ENCODE data around the gene SPAG5. TPM values are rescaled to one million over a fixed set of nuclear protein-coding genes. Genes with fewer than 3 reads are reported as not detected.

The SPAG5 gene
- total and polyA plus RNA-seq, 9 of the 15 experiments (the other 6 are each of a cell fraction or from before 2014, with no cell fraction given), result 94.4 to 286 (median 151) TPM

- no peak for TF ChIP-seq PYGO2 (tag; IDR thresholded peaks at IDR 0.05)
- TF ChIP-seq COPS2 (conservative IDR thresholded peaks at IDR 0.05), result no peak
- no peak for TF ChIP-seq RHOXF2B (CRISPR knock-in tag; conservative IDR thresholded peaks at IDR 0.05)
- no peak for TF ChIP-seq ZC3H4 (CRISPR knock-in tag; IDR thresholded peaks at IDR 0.05; ENCODE audit: borderline replicate concordance)
- TF ChIP-seq ZSCAN29 (IDR thresholded peaks at IDR 0.05), result no peak
- TF ChIP-seq RB1 (IDR thresholded peaks at IDR 0.05; ENCODE audit: low read depth), result no peak
- no peak for TF ChIP-seq DNMT1 (IDR thresholded peaks at IDR 0.05)
- TF ChIP-seq RAD21 (CRISPR knock-in tag; conservative IDR thresholded peaks at IDR 0.05 in 1 of 2, IDR thresholded peaks at IDR 0.05 in 1 of 2), result peak; percentile 16 to 58; a peak in 3 of 4 replicates
- TF ChIP-seq RBM22 (IDR thresholded peaks at IDR 0.05; ENCODE audit: low read depth, low read length, poor library complexity, severe bottlenecking), result no peak
- no peak for TF ChIP-seq ZNF217 (CRISPR knock-in tag; IDR thresholded peaks at IDR 0.05)
- TF ChIP-seq FUS (optimal IDR thresholded peaks at IDR 0.05; ENCODE audit: low read depth, low read length), result no peak
- TF ChIP-seq CGGBP1 (CRISPR knock-in tag; IDR thresholded peaks at IDR 0.05), result no peak
- TF ChIP-seq, protein P1, sequence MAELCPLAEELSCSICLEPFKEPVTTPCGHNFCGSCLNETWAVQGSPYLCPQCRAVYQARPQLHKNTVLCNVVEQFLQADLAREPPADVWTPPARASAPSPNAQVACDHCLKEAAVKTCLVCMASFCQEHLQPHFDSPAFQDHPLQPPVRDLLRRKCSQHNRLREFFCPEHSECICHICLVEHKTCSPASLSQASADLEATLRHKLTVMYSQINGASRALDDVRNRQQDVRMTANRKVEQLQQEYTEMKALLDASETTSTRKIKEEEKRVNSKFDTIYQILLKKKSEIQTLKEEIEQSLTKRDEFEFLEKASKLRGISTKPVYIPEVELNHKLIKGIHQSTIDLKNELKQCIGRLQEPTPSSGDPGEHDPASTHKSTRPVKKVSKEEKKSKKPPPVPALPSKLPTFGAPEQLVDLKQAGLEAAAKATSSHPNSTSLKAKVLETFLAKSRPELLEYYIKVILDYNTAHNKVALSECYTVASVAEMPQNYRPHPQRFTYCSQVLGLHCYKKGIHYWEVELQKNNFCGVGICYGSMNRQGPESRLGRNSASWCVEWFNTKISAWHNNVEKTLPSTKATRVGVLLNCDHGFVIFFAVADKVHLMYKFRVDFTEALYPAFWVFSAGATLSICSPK (IDR thresholded peaks at IDR 0.05; ENCODE audit: borderline replicate concordance), result no peak
- TF ChIP-seq KLF1 (tag; IDR thresholded peaks at IDR 0.05), result no peak
- TF ChIP-seq ZNF707 (CRISPR knock-in tag; conservative IDR thresholded peaks at IDR 0.05), result no peak
- no peak for TF ChIP-seq ZNF143 (CRISPR knock-in tag; IDR thresholded peaks at IDR 0.05)
- 0 out of 2 replicates have a peak, but pooled peaks have one; percentile 49 for TF ChIP-seq ZNF76 (CRISPR knock-in tag; IDR thresholded peaks at IDR 0.05; ENCODE audit: borderline replicate concordance)
- no peak for TF ChIP-seq NFIX (CRISPR knock-in tag; IDR thresholded peaks at IDR 0.05; ENCODE audit: low read depth)
- TF ChIP-seq TCF7L2 (IDR thresholded peaks at IDR 0.05; ENCODE audit: low read depth, low read length), result no peak
- TF ChIP-seq ATF7 (IDR thresholded peaks at IDR 0.05), result no peak
- TF ChIP-seq BHLHE40 (IDR thresholded peaks at IDR 0.05; ENCODE audit: low read length), result peak; percentile 18; the same call in 1 of the 2 replicates
- TF ChIP-seq, protein P2, sequence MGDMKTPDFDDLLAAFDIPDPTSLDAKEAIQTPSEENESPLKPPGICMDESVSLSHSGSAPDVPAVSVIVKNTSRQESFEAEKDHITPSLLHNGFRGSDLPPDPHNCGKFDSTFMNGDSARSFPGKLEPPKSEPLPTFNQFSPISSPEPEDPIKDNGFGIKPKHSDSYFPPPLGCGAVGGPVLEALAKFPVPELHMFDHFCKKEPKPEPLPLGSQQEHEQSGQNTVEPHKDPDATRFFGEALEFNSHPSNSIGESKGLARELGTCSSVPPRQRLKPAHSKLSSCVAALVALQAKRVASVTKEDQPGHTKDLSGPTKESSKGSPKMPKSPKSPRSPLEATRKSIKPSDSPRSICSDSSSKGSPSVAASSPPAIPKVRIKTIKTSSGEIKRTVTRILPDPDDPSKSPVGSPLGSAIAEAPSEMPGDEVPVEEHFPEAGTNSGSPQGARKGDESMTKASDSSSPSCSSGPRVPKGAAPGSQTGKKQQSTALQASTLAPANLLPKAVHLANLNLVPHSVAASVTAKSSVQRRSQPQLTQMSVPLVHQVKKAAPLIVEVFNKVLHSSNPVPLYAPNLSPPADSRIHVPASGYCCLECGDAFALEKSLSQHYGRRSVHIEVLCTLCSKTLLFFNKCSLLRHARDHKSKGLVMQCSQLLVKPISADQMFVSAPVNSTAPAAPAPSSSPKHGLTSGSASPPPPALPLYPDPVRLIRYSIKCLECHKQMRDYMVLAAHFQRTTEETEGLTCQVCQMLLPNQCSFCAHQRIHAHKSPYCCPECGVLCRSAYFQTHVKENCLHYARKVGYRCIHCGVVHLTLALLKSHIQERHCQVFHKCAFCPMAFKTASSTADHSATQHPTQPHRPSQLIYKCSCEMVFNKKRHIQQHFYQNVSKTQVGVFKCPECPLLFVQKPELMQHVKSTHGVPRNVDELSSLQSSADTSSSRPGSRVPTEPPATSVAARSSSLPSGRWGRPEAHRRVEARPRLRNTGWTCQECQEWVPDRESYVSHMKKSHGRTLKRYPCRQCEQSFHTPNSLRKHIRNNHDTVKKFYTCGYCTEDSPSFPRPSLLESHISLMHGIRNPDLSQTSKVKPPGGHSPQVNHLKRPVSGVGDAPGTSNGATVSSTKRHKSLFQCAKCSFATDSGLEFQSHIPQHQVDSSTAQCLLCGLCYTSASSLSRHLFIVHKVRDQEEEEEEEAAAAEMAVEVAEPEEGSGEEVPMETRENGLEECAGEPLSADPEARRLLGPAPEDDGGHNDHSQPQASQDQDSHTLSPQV (IDR thresholded peaks at IDR 0.05), result no peak
- TF ChIP-seq PHB2 (IDR thresholded peaks at IDR 0.05; ENCODE audit: low read depth), result no peak
- TF ChIP-seq ZNF24 (IDR thresholded peaks at IDR 0.05), result no peak
- TF ChIP-seq C11orf30 (IDR thresholded peaks at IDR 0.05; ENCODE audit: low read depth), result no peak
- TF ChIP-seq DACH1 (IDR thresholded peaks at IDR 0.05; ENCODE audit: partially characterized antibody), result no peak
These were observed 45.4 kb upstream of the SPAG5 start (continued) for GRCh38 chr17:28643983-28644786.

Data from K562 (cell line).